Epithelial cell of esophagus (primary cell): Measurements from ENCODE around the gene KRT32.

Experiments
- DNase-seq: peaks from one replicate; pipeline ENCODE4 v3.0.0; 2010; ENCODE audit warnings: low read depth
- H3K4me3 ChIP-seq: 2 replicates; pipeline ENCODE4 v1.5.1; 2011; ENCODE audit warnings: mild to moderate bottlenecking, low read length, control low read depth
- TF ChIP-seq, protein P1 (sequence below): IDR thresholded peaks from 2 replicates; pipeline ENCODE4 v1.5.1; 2011; ENCODE audit warnings: low read depth, mild to moderate bottlenecking, low read length, control low read depth, inconsistent platforms; ENCODE audit not compliant: insufficient read depth; ENCODE audit errors: missing control alignments

The KRT32 gene

DNA sequence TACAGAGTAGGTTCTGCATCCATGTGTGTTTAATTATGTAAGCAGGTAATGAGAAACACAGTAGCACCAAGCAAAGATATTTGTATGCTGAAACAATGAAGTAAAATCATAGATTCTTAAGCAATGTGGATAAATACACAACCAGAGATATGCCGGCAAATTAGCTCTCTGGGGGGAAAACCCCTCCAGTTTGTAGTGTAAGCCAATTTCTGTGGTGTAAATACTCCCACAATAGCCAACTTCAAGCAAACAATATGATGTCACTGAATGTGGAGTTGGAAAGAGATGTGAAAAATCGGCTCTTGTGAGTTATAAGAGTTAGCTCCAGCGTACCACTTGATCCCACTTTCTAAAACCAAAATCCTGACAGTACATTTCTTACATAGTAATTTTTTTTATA is 22.5 kb downstream of the KRT32 start:
- TF ChIP-seq, protein P1, sequence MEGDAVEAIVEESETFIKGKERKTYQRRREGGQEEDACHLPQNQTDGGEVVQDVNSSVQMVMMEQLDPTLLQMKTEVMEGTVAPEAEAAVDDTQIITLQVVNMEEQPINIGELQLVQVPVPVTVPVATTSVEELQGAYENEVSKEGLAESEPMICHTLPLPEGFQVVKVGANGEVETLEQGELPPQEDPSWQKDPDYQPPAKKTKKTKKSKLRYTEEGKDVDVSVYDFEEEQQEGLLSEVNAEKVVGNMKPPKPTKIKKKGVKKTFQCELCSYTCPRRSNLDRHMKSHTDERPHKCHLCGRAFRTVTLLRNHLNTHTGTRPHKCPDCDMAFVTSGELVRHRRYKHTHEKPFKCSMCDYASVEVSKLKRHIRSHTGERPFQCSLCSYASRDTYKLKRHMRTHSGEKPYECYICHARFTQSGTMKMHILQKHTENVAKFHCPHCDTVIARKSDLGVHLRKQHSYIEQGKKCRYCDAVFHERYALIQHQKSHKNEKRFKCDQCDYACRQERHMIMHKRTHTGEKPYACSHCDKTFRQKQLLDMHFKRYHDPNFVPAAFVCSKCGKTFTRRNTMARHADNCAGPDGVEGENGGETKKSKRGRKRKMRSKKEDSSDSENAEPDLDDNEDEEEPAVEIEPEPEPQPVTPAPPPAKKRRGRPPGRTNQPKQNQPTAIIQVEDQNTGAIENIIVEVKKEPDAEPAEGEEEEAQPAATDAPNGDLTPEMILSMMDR: no peak
- DNase-seq: no peak
- H3K4me3 ChIP-seq: no peak overlapping the region

DNA sequence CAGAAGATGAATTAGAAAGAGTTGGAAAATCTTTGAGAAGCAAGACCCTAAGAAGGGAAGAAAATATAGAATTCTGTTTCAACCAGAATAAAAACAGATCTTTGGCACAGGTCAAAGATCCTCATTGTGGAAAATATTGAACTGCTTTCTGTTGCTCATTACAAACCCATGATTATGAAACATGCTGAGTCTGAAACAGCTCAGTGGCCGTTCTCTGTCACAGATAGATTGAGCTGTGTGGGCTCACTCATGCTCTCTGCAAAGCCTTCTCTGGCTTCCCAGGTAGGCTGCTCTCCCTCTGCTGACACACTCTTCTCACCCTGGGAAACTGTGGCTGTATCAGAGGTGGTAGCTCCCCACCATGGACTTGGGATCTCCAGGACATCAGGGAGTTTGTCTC is 23.0 kb downstream of the KRT32 start:
- TF ChIP-seq, protein P1: no peak
- no peak for DNase-seq

DNA sequence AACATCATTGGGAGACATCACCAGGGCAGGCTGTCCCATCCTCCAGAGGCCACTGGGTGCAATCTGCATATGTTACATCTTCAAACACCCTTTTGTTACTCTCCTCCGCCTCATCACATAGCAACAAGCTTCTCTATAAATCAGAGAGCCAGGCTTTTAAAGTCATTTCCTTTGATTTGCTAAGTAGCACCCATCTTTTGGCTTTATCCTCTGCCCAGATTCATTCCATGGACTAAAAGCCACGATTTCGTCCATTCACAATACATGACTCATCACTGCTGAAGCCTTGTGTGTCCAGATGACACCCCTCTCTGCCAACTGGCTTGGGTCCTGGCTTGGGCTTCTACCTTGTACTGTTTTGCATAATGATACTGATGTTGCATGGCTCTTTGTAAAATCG is 24.4 kb downstream of the KRT32 start:
- no peak for DNase-seq
- TF ChIP-seq, protein P1: no peak
- no peak overlapping the region for H3K4me3 ChIP-seq

More for the DNA sequence above, 23.0 kb downstream of the KRT32 start:
- no peak overlapping the region for H3K4me3 ChIP-seq

DNA sequence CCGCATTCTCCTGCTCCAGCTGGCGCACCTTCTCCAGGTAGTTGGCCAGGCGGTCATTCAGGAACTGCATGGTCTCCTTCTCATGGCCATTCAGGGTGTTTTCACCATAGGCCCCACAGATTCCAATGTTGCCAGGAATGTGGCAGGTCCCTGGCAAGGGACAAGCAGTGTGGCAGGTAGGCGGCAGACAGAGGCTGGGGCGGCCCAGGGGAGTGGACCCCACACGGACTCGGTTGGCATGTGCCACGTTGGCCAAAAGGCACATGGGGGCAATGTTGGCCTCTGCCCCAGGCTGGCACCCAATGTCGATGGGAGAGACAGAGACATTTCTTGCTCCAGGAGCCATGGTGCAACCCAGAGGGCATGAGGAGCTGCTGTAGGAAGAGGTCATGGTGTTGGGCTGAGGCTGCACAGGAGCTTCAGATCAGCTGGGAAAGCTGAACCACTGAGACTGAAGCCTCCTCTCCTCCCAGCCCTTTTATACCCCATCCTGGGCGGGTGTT is 26.6 kb downstream of the KRT32 start, which contains the start of gene KRT38:
KRT38 (minus strand) TSS at position 453 of the 503 bp plus-strand sequence; CDS start at position 391, 62 bp downstream.
- TF ChIP-seq, protein P1: no peak
- no peak for DNase-seq

DNA sequence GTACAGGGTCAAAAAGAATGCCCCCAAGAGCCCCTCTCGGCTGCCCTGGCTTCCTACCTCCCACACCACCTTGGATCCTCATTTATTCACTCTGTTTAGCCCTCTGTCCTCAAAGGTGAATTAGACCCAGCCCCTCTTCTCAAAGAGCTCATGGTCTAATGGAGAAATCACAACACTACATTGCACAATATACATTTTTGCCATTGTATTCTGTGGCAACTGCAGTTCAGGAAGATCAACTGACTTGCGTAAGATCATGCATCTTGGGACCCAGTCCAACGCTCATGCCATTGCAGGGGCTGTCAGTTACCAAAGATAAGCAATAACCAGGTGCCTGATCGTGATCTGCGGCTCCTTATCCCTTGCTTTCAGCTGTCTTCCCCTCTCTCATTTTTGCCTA is 27.8 kb downstream of the KRT32 start:
- TF ChIP-seq, protein P1: no peak
- H3K4me3 ChIP-seq: no peak overlapping the region
- peak; percentile 47 for DNase-seq

More for the DNA sequence above, 26.6 kb downstream of the KRT32 start, which contains the start of gene KRT38:
- H3K4me3 ChIP-seq: no peak within 1 kb of the TSS

DNA sequence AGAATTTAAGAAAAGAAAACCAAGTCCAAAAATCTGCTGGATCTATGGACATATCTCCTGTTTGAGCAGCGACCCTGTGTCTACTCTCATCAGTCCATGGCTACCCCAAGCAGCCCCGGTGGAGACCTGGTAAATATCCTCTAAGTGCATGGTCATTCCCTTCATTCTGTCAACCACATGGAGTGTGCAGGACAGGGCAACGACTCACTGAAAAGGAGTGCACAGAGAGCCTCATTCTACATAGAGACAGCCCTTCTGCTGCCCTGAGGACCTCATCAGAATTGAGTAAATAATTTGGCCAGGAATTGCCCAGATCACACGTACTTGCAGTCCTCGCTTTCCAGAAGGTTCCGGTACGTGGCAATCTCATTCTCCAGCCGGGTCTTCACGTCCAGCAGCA is 29.4 kb downstream of the KRT32 start:
- H3K4me3 ChIP-seq: no peak overlapping the region
- TF ChIP-seq, protein P1: no peak
- no peak for DNase-seq

DNA sequence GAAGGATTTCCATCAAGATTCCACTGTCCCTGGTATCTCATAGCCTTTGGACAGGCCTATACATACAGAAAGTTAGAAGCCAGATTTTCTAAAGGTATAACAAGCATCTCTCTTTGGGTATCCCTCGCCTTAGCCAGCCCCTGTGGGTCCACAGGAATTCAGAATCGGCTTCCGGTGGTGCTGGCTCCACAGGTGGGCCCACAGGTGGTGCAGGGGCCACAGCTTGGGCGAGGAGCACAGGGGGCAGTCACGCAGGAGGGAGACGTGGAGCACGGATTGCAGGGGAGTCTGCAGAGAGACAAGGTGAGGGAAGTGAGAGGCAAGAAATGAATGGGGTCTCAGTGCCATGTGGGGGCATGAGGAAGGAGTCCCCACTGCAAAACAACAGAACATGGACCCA is 29.9 kb downstream of the KRT32 start:
- DNase-seq: no peak
- H3K4me3 ChIP-seq: no peak overlapping the region
- TF ChIP-seq, protein P1: no peak
